Measurements from ENCODE around the gene MYO1E.

The MYO1E gene

GRCh38 chr15:59352189-59352588 is 20.5 kb downstream of the MYO1E start:
- TF ChIP-seq CTCF (conservative IDR thresholded peaks at IDR 0.05; ENCODE audit: low read depth, low read length): no peak
- H3K4me3 ChIP-seq (ENCODE audit: low read depth, low read length): no peak overlapping the region
- no peak for DNase-seq (ENCODE audit: low read depth)

DNA sequence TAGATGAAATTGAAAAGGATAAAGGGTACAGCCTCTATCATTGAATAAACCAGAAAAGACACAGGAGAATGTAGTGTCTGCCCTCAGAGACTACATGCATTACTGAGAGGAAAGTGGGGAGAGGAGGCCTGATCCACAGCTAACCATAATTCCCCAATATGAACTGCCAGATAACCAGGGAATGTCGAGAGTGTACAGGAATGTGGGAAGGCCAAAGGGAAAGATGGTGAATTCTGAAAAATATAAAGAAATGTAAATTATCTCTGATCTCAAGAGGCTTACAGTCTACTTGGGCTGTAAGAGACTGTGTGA is 22.3 kb downstream of the MYO1E start:
- no peak for TF ChIP-seq CTCF (conservative IDR thresholded peaks at IDR 0.05; ENCODE audit: low read depth, low read length)
- no peak overlapping the region for H3K4me3 ChIP-seq (ENCODE audit: low read depth, low read length)
- DNase-seq (ENCODE audit: low read depth): no peak

DNA sequence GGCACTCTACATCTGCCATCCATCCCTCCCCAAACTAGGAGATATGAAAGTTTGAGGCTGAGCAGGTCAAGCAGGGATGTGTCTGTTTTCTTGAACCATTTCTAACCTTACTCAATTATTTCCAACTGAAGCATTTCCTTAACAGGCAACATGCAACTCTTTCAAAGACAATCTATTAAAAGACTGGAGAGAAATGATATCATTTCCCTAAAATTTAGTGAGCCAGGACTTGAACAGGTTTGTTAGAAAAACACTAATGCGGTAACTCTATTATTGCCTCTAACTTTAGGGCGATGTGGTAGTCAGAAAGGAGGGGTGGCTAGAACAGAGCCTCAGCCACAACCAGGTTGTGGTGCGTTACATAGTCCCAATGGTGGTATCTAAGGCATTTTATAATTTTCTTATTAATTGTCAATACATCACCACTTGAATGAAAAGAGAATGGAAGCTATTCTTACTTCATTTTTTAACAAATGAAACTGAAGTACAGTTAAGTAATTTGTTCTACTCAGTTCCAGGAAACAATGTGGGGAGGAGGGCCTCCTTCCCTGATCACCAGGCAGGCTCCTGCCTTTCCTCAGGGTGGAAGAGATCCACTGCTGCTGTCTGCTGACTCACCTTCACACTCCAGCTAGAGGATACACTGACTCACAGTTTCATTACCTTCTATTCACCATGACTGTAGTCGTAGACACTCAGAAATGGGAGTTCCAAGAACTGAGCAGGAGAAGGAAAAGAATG is 22.8 kb downstream of the MYO1E start:
- DNase-seq (ENCODE audit: low read depth): peak; percentile 93
- peak; percentile 21 for TF ChIP-seq CTCF (conservative IDR thresholded peaks at IDR 0.05; ENCODE audit: low read depth, low read length)
- H3K4me3 ChIP-seq (ENCODE audit: low read depth, low read length): no peak overlapping the region

GRCh38 chr15:59347915-59348314 is 24.8 kb downstream of the MYO1E start:
- TF ChIP-seq CTCF (conservative IDR thresholded peaks at IDR 0.05; ENCODE audit: low read depth, low read length): no peak
- no peak for DNase-seq (ENCODE audit: low read depth)
- H3K4me3 ChIP-seq (ENCODE audit: low read depth, low read length): no peak overlapping the region

DNA sequence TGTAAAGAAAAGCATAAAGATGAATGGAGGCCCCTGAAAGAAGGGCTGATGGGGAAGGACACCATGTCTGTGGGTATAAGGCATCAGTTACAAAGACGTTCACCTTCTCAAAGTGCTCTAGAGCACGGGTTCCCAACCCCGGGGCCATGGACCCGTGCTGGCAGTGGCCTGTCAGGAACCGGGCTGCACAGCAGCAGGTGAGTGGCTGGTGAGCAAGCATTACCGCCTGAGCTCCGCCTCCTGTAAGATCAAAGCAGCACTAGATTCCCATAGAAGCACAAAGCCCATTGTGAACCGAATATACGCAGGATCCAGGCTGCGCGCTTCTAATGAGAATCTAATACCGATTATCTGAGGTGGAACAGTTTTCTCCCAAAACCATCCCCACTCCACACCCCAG is 25.7 kb downstream of the MYO1E start:
- H3K4me3 ChIP-seq (ENCODE audit: low read depth, low read length): no peak overlapping the region
- no peak for TF ChIP-seq CTCF (conservative IDR thresholded peaks at IDR 0.05; ENCODE audit: low read depth, low read length)
- DNase-seq (ENCODE audit: low read depth): no peak

- no peak for TF ChIP-seq CTCF (conservative IDR thresholded peaks at IDR 0.05; ENCODE audit: low read depth, low read length)
- no peak for DNase-seq (ENCODE audit: low read depth)
- no peak overlapping the region for H3K4me3 ChIP-seq (ENCODE audit: low read depth, low read length)
These were observed 27.3 kb downstream of the MYO1E start for GRCh38 chr15:59345326-59345725.

DNA sequence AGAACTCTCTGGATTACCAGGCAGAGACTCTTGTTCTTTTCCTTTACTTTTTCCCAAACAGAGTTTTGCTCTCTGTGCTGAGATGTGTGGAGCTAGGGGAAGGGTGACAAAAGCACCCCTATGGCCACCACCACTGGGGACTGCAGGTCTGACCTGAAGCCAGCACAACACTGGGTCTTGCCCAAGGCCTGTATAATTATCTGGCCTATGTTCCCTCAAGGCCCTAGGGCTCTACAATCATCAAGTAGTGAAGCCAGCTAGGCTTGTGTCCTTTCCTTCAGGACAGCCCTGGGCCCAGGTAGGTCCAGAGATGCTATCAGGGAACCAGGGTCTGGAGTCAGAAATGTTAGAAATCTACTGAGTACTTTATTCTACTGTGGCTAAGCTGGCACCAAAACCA is 28.4 kb downstream of the MYO1E start:
- no peak for TF ChIP-seq CTCF (conservative IDR thresholded peaks at IDR 0.05; ENCODE audit: low read depth, low read length)
- H3K4me3 ChIP-seq (ENCODE audit: low read depth, low read length): no peak overlapping the region
- no peak for DNase-seq (ENCODE audit: low read depth)

Measured in choroid plexus epithelial cell (primary cell).